GM21381 (cell line): ENCODE data around the gene RBBP4.
"Not testable (repeated sequence)": the region's sequence is repeated elsewhere in the genome, so short reads cannot be mapped to it uniquely, and the experiment has no call there.

Source experiments
- ATAC-seq: cut with Tn5 transposase; IDR thresholded peaks from one replicate; pipeline ENCODE4 v1.9.1; 2021; ENCODE audit warnings: mild to moderate bottlenecking, moderate library complexity; ENCODE audit not compliant: unreplicated experiment

RBBP4 gene

GRCh38 chr1:32685498-32685897 is 34.5 kb downstream of the RBBP4 start:
- no peak for ATAC-seq

GRCh38 chr1:32686387-32686786 is 35.4 kb downstream of the RBBP4 start:
- no peak for ATAC-seq

GRCh38 chr1:32693455-32694174 is 42.6 kb downstream of the RBBP4 start:
- no peak for ATAC-seq

- no peak for ATAC-seq
Observed at GRCh38 chr1:32695098-32695904, 44.3 kb downstream of the RBBP4 start.

- no peak for ATAC-seq
Observed at GRCh38 chr1:32696041-32696440, 45.0 kb downstream of the RBBP4 start.

- ATAC-seq, result not testable (repeated sequence)
Observed at GRCh38 chr1:32696996-32697395, 46.0 kb downstream of the RBBP4 start.

- ATAC-seq, result no peak
Observed at GRCh38 chr1:32701421-32701911, 50.5 kb downstream of the RBBP4 start.

- no peak for ATAC-seq
Observed at GRCh38 chr1:32701951-32702598, 51.1 kb downstream of the RBBP4 start.

- ATAC-seq, result no peak
Observed at GRCh38 chr1:32702599-32703478, 51.8 kb downstream of the RBBP4 start, which contains the start of gene SYNC. Gene SYNC (minus strand): TSS chr1:32702770. CDS start chr1:32702660, 110 bp downstream.

GRCh38 chr1:32703479-32704291 is 52.7 kb downstream of the RBBP4 start:
- no peak for ATAC-seq

- ATAC-seq, result no peak
Observed at GRCh38 chr1:32705516-32705915, 54.5 kb downstream of the RBBP4 start.

GRCh38 chr1:32706491-32706890 is 55.5 kb downstream of the RBBP4 start:
- ATAC-seq, result no peak

GRCh38 chr1:32709075-32709474 is 58.1 kb downstream of the RBBP4 start:
- ATAC-seq, result no peak

GRCh38 chr1:32709476-32709875 is 58.5 kb downstream of the RBBP4 start:
- no peak for ATAC-seq

- not testable (repeated sequence) for ATAC-seq
Observed at GRCh38 chr1:32711221-32711620, 60.2 kb downstream of the RBBP4 start.

- no peak for ATAC-seq
Observed at GRCh38 chr1:32713081-32713480, 62.1 kb downstream of the RBBP4 start.

GRCh38 chr1:32714277-32714676 is 63.3 kb downstream of the RBBP4 start:
- ATAC-seq, result no peak

GRCh38 chr1:32715901-32716311 is 64.9 kb downstream of the RBBP4 start:
- no peak for ATAC-seq

- ATAC-seq, result no peak
Observed at GRCh38 chr1:32716312-32717148, 65.5 kb downstream of the RBBP4 start.
